Stimulated activated CD4-positive, alpha-beta T cell treated with anti-CD3 and anti-CD28 coated beads, Interleukin-15, amount 100 ng/mL, for 24 hours (primary cell): Measurements from ENCODE around the gene ATG7.
"Not testable (repeated sequence)": the region's sequence is repeated elsewhere in the genome, so short reads cannot be mapped to it uniquely, and the experiment has no call there.

Experiments
- DNase-seq: peaks from one replicate; pipeline ENCODE4 v3.0.0-alpha.2; 2020

Gene ATG7

DNA sequence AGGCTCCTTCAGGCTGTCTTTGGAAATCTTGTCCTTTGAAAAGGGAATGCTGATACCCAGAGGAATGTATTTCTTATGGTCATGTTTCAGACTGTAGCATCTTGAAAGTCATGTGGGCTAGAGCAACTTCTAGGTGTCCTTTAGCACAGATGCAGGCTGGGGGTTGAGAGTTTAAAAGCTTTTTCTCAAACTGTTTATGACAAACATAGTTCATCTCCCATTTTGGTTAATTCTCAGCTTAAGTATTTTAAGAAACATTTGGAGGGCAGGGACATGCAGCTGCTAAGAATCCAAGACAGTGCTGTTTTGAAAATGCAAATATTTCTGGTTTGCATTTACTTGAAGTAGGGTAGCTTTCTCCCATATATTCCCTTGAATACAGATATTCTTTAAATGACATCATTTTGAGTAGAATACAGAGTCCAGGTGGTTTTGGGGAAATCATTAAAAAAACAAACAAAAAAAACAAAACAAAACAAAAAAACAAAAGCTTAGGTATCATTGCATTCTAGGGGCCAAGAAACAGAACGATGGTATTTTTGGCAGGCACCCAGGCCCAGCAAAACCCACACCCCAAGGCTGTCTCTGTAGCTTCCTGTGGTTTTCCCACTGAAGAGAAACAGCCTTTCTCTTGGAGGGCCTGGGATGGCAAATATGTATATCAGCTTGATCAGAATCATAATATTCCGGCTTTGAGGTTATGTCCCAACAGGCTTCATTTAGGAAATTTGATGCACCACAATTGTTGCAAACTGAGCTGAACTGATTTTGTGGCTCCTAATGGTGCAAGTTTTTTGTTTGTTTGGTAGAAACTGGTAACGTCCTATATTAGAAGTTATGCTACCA is 120.0 kb downstream of the ATG7 start:
- no peak for DNase-seq

DNA sequence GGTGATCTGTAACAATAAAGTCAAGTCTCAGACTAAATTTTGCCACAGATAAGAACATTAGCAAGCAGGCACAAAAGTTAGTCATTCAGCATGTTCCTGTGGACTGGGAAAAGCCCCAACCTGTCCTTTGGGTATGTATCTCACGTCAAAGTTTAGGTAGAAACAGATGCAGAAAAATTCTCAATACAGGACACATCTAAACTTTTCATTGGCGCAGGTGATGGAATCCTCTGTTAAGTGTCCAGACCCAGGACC is 120.6 kb downstream of the ATG7 start:
- no peak for DNase-seq

DNA sequence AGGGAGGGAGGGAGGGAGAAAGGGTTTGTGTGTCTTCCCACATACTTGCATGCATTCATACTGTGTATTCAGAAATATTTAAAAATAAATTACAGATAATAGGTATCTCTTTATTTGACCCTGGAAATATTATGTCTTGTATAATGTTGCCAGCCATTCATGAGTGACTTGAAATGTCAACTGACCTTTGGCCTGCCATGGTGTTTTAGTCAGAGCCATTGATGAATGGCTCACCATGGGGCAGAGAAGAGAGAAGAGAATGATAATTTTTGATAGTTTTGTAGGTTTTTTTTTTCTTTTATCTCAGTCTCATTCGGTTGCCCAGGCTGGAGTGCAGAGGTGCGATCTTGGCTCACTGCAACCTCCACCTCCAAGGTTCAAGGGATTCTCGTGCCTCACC is 121.2 kb downstream of the ATG7 start:
- DNase-seq = no peak

DNA sequence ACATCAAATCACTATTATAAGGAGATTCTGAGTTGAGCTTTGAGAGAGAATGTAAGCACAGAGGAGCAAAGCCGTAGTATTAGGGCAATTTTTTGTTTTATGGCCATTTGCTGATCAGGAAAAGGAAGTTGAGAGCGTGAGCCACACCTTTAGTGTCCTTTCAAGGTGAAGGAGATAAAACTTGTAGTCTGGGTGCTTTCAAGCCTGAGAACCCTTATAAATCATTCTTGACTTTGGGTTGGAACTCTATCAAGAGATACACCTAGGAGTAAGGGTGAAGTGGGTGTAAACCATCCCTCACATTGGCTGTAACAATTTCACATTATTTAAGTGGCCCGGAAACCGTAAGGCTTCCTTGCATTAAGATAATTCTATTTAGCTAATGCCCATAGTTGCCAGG is 122.2 kb downstream of the ATG7 start:
- no peak for DNase-seq

DNA sequence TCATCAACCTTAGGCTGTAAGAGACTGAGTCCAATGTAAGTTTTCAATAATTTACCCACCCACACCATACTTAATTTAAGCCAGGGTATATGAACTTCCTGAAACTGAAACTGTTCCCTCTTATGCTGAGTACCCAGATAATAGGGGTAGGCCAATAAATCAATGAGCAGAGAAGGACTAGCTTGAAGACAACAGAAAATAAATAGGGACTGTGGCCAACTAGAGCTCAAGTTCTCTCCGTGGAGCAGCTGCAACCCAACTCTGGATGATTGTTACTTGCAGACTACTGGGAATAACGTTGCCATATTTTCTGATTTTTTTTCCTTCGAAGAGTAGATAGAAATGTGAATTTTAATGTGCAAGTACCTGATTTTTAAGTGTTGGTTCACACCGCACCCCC is 128.0 kb downstream of the ATG7 start:
- no peak for DNase-seq

DNA sequence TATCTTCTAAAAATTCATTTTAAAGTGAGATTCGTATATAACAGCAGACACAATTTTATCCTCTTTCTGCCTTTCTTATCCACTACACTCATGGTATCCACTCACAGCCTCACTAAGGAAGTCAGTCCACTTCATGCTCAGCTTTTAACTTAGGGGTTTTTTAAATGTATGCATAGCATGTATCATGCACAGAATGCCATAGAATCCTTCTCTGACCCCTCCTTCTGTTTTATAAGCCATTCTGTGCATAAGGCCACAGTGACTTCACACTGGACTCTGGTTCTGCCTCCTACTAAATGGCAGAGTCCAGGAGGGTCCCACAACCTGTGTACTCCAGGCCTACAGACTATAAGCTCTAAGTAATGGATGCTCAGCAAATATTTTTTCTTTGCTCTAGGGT is 129.2 kb downstream of the ATG7 start:
- no peak for DNase-seq

DNA sequence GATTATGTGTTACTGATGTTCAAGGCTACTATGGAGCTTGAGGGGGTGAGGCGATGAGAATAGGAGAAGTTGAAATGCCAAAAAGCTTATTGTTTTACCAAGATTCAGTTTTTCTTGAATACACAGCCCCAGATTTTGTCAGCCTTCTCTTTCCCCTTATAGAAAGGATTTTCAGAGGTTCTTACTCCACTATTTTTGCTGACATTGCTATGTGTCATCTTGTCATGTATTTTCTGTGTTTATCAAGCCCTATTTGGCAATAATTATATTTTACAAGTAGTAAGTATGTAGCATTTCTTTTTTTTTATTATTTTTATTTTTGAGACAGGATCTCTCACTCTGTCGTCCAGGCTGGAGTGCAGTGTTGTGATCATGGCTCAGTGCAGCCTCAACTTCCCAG is 133.1 kb downstream of the ATG7 start:
- no peak for DNase-seq

DNA sequence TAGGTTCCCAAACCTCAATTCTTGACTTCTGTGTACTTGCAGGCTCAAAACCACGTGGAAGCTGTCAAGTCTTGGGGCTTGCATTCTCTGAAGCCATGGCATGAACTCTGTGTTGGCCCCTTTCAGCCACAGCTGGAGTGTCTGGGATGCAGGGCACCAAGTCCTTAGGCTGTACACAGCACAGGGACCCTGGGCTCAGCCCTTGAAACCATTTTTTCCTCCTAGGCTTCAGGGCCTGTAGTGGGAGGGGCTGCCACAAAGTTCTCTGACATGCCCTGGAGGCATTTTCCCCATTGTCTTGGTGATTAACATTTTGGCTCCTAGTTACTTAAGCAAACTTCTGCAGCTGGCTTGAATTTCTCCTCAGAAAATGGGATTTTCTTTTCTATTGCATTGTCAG is 135.4 kb downstream of the ATG7 start:
- no peak for DNase-seq

DNA sequence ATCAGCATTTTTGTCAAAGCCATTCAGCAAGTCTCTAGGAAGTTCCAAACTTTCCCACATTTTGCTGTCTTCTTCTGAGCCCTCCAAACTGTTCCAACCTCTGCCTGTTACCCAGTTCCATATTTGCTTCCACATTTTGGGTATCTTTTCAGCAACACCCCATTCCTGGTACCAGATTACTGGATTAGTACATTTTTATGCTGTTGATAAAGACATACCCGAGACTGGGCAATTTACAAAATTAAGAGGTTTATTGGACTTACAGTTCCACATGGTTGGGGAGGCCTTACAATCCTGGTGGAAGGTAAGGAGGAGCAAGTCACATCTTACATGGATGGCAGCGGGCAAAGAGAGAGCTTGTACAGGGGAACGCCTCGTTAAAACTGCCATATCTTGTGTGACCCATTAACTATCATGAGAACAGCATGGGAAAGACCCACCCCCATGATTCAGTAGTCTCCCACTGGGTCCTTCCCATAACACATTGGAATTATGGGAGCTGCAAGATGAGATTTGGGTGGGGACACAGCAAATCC is 136.2 kb downstream of the ATG7 start:
- not testable (repeated sequence) for DNase-seq

DNA sequence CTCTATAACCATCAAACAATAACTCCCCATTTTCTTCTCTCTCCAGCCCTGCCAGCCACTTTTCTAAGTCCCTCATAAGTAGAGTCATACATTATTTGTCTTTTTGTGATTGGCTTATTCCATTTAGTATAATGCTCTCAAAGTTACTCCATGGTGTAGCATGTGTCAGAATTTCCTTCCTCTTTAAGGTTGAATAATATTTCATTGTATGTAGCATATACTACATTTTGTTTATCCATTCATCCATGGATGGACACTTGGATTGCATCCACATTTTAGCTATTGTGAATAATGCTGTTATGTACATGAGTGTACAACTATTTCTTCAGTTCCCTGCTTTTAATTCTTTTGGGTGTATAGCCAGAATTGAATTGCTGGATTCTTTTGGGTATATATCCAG is 138.4 kb downstream of the ATG7 start:
- no peak for DNase-seq

DNA sequence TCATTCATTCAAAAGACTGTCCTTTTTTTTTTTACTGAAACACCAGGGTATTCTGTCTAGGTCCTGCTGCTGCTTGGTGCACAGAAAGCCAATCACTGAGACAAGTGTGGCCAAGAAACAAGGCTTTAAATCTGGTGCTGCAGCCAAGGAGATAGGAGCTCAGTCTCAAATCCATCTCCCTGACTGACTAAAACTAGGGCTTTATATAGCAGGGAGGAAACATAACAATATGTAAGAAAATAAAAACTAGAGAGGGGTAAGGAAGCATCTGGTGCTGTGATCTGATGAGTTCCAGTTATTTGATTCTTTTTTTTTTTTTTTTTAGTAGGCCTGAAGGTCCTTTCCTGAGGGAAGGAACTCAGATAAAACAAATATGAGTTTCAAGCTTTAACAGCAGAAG is 139.8 kb downstream of the ATG7 start:
- DNase-seq = no peak

DNA sequence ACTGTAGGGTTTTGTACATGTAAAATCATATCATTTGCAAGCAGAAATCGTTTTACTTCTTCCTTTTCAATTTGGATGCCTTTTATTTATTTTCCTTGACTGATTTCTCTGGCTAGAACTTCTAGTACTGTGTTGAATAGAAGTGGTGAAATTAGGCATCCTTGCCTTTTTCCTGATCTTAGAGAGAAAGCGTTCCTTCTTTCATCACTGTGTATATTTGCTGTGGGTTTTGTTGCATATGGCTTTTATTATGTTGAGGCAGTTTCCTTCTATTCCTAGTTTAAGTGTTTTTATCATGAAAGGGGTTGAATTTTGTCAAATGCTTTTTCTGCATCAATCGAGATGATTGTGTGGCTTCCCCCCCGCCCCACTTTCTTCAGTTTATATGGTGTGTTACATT is 140.9 kb downstream of the ATG7 start:
- no peak for DNase-seq

DNA sequence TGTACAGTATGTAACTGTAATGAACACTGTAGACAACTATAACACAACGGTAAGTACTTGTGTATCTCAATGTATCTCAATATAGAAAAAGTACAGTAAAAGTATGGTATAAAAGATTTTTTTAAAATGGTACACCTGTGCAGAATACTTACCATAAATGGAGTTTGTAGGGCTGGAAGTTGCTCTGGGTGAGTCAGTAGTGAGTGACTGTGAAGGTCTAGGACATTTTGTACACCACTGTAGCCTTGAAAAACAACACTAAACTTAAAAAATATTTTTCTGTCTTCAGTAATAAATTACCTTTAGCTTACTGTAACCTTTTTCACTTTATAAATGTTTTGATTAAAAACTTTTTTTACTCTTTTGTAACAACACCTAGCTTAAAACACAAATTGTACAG is 142.9 kb downstream of the ATG7 start:
- no peak for DNase-seq

DNA sequence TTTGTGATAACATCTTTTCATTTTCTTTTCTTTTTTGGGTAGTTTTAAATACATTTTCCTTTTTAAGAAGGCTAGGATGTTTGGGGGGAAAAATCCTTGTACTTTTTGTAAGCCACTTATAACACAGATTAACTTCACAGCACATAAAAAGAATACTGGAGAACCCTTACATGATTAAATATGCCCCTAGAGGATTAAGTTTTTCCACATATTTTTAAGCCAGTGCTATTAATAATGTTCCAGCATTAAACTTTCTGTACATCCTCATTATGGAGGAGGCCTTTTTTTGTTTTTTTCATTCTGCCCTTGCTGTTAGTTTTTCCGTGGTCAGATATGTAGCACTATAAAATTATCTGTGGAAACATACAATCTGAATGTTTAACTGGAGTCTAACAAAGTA is 147.9 kb downstream of the ATG7 start:
- no peak for DNase-seq

DNA sequence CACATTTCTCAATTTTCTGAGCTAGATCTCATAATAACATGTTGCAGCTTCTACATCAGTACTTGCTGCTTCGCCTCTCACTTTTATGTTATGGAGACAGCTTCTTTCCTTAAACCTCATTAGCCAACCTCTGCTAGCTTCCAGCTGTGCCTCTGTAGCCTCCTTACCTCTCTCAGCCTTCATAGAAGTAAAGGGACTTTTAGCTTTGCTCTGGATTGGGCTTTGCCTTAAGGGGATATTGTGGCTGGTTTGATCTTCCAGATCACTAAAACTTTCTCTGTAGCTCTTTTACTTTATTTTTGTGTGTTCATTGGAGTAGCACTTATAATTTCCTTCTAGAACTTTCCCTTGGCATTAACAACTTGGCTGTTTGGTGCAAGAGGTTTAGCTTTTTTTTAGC is 150.1 kb downstream of the ATG7 start:
- no peak for DNase-seq

DNA sequence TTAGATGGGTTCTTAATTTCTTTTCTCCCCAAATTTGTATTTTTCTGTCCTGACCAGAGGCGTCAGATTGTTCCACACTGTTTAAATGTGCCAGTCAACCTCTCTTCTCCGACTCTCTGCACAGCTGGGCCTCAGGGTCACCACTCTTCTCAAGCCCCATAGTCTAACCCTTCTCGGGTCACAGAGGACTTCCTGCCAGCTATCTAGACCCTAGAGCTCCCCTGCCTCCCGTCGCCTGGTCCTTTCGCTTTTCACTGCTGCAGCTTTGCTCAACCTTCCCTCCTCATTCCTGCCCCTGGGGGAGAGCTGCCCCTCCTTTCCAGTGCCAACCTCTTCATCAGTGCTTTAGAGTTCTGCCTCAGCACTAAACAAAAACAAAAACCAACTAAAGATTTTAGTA is 151.7 kb downstream of the ATG7 start:
- DNase-seq = no peak

DNA sequence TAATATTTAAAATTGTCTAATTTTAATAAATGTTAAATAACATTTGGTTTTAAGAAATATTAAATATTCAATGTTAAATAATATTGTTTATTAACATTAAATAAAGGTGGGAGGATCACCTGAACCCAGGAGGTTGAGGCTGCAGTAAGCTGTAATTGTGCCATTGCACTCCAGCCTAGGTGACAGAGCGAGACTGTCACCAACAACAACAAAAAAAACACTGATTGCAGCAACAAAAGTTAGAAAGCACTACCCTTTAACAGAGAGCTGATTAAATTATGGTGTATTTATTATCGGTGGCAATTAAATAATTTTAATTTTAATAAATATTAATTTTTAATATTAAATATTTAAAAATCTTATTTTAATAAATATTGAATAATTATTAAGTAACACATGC is 152.1 kb downstream of the ATG7 start:
- DNase-seq = no peak

DNA sequence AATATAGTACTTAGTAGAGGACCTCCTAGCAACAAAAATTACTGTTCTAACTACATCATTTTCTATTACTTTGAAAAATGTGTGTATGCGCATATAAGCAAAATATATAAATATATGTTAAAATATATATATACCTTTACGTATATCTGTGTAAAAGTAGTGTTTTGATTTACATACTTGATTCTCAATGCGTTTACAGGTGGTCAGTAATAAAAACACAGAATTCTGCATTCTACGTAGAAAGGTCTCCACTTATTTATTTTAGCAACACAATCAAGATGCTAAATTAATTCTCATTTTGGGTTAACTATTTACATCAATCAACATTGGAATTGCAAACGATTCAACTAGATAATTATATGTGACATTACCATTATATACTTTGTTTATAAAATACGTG is 158.0 kb downstream of the ATG7 start:
- no peak for DNase-seq

DNA sequence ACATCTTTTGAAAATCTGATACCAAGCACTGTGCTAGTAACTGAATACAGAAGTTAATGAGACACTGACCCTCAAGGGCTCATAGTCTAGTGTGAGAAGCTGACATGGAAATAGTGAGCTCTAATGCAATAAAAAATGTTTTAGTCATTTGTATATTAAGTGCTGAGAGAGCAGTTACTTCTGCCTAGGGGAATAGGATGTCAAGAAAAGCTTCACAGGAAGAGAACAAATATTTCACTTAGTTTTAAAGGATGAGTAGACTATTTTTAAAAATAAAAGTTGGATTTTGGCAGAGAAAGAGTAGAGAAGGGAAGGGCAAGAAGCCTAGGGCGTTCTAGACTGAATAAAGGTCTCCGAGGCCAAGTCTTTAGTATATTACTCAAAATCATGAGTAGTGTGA is 158.4 kb downstream of the ATG7 start:
- no peak for DNase-seq

DNA sequence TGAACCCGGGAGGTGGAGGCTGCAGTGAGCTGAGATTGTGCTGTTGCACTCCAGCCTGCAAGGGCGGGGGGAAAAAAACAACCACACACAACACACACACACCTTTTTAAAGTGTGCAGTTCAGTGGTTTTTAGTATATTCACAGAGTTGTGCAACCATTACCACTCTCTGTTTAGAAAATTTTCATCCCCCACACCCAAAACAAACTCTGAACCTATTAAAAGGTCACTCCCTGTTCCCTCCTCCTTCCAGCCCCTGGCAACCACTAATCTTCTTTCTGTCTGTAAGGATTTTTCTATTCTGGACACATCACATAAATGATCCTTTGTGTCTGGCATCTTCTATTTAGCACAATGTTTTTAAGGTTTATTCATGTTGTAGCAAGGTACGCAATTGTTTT is 159.1 kb downstream of the ATG7 start:
- DNase-seq = no peak

DNA sequence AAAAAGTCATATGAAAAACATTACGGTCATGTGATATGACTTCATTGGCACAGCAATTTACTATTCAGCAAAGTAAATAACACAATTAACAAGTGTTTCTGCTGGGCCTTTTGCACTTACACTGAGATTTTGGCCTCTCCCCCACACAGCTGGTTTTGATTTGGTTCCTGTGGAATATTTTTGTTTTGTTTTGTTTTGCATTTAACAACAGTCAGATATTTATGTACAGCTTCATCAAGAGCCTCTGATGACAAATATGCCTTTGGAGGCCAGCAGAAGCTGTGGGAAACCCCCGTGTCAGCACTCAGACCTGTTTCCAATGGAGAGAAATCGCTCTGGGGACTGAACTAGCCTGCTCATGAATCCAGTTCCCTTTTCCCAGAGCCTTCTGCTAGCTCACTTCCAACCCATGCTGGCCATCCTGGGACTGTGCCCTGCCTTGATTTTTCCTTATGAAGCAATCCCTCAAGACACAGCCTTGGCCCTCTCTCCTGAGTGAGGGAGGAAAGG is 161.9 kb downstream of the ATG7 start:
- no peak for DNase-seq

DNA sequence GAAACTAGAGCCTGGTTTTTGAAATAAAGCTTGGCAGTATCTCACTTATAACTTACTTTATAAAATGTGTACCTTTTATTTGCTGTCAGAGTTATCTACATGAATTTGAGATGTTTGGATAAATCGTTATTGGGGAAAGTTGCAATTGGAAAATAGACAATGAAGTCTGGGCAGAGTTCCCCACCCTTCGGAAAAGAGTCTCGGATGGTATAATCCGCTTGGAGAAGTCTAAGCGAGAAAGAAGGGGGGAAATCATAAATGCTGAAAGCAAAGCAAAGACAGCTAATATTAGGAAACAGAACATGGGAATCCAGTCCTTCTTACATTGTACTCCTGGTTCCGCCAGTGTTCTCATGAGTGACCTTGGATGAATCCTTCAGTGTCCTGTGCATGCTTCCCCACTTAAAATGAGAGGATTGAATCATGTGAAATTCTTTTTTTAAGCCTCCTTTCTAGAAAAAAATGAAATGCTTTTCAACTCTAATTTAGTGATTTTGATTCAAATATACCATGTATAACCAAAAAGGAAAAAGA is 162.4 kb downstream of the ATG7 start:
- DNase-seq = no peak

DNA sequence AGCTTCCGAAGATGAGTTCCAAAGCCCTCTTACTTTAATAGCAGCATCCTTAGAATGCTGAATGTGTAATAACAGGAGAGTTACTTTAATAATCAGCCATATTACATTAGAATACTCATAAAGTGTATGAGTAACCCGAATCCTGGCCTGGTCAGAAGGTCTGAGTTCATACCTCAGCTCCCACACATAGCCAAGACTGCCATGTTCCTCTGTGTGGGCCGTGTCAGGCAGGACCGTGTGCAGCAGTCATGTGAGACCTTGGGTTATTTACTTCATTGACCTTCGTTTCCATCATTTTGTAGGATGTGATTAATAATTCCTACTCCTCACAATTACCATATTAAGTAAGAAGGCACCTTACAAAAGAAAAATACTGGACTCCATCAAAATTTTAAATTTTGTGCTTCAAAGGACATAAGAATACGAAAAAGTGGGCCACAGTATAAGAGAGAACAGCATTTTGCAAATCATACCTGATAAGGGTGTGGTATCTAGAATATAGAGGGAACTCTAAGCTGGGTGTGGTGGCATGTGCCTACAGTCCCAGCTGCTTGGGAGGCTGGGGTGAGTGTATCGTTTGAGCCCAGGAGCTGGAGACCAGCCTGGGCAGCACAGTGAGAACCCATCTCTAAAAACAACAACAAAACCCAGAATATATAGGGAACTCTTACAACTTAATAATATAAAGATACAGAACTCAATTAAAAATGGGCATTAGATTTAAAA is 163.4 kb downstream of the ATG7 start:
- no peak for DNase-seq

DNA sequence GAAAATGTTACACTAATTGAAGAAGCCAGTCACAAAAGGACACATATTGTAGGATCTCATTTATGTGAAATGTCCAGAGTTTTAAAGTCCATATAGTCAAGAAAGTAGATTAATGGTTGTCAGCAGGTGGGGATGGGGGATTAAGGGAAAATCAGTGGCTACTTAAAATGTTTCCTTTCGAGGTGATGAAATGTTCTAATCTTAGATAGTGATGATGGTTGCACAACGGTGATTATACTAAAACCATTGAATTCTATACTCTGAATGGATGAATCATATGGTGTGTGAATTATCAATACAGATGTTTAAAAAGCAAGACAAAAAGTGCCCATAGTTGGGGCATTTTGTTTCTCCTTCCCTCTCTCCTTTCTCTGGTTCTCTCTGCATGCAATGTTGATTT is 164.6 kb downstream of the ATG7 start:
- DNase-seq = no peak
